Calu3 (cell line): ENCODE data around the gene UGT2A1. TPM values are rescaled to one million over a fixed set of nuclear protein-coding genes. Genes with fewer than 3 reads are reported as not detected.

Experiments
- BruUV-seq: library from RNA; stranded (reverse); fragments of 400-500 nt; replicated peaks from 2 replicates; lab custom pipeline; 2021; lab: Mats Ljungman, UMichigan
- CTCF ChIA-PET: fragments of 300-600 bp; sonication (Branson Sonifier 250); formaldehyde crosslinking; loops from one replicate; lab custom pipeline; 2022; ENCODE audit warnings: antibody characterized with exemption; lab: Charles Lee
- DNase-seq: peaks from one replicate; pipeline ENCODE4 v3.0.0; 2022
- H3K27ac Mint-ChIP-seq: one replicate; pipeline ENCODE4 v1.8.0; 2022; ENCODE audit warnings: mixed read lengths; ENCODE audit not compliant: unreplicated experiment
- H3K27me3 Mint-ChIP-seq: one replicate; pipeline ENCODE4 v1.8.0; 2022; ENCODE audit warnings: mixed read lengths; ENCODE audit not compliant: unreplicated experiment
- H3K36me3 Mint-ChIP-seq: one replicate; pipeline ENCODE4 v1.8.0; 2022; ENCODE audit warnings: mild to moderate bottlenecking, moderate library complexity, mixed read lengths; ENCODE audit not compliant: insufficient read depth, unreplicated experiment
- H3K4me1 Mint-ChIP-seq: one replicate; pipeline ENCODE4 v1.8.0; 2022; ENCODE audit warnings: mild to moderate bottlenecking, low read depth, mixed read lengths; ENCODE audit not compliant: unreplicated experiment
- H3K4me3 Mint-ChIP-seq: one replicate; pipeline ENCODE4 v1.8.0; 2022; ENCODE audit warnings: mild to moderate bottlenecking, low read depth, moderate library complexity, mixed read lengths; ENCODE audit not compliant: unreplicated experiment
- H3K9me3 Mint-ChIP-seq: one replicate; pipeline ENCODE4 v1.8.0; 2022; ENCODE audit warnings: low read depth, mixed read lengths; ENCODE audit not compliant: unreplicated experiment
- intact Hi-C: fragments of 100-400 bp; cut with micrococcal nuclease; formaldehyde crosslinking; loops from one replicate; pipeline ENCODE4 v1.10.0; 2022; ENCODE audit not compliant: unreplicated experiment
- total RNA-seq: library from RNA; stranded (reverse); gene quantifications from 2 replicates; pipeline ENCODE4 v1.2.3, GENCODE V29; 2022
- TF ChIP-seq, protein P1 (sequence below): fragments of 200-600 bp; IDR thresholded peaks from one replicate; pipeline ENCODE4 v1.8.0; 2022; ENCODE audit warnings: antibody characterized with exemption; ENCODE audit not compliant: unreplicated experiment

The UGT2A1 gene
- total RNA-seq, 1 experiment from 2014 or later, result not detected

DNA sequence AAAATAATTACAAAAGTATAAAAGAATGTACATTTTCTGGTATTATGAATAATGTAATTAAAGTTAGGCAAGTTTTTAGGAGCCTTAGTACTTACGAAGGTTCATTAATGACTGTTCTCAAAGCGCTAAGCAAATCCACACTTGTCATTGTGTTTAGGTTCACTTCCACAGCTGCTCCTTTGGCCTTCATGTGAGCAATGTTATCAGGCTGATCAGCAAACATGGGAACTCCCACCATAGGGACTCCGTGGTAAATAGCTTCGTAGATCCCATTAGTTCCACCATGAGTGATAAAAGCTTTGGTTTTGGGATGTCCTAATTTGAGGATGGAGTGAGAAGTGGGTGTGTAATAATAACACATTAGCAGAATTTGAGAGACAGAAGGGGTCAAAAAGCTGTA is 58.7 kb downstream of the UGT2A1 start:
- DNase-seq, result no peak
- no TSS peak for BruUV-seq
- Mint-ChIP-seq H3K4me3 (no peak overlapping the region), H3K27ac (no peak overlapping the region), H3K9me3 (no peaks in the 10 kb centered on the region), H3K4me1 (no peaks in the 10 kb centered on the region), H3K27me3 (no peaks in the 10 kb centered on the region), H3K36me3 (no peaks in the 10 kb centered on the region)
- TF ChIP-seq, protein P1, sequence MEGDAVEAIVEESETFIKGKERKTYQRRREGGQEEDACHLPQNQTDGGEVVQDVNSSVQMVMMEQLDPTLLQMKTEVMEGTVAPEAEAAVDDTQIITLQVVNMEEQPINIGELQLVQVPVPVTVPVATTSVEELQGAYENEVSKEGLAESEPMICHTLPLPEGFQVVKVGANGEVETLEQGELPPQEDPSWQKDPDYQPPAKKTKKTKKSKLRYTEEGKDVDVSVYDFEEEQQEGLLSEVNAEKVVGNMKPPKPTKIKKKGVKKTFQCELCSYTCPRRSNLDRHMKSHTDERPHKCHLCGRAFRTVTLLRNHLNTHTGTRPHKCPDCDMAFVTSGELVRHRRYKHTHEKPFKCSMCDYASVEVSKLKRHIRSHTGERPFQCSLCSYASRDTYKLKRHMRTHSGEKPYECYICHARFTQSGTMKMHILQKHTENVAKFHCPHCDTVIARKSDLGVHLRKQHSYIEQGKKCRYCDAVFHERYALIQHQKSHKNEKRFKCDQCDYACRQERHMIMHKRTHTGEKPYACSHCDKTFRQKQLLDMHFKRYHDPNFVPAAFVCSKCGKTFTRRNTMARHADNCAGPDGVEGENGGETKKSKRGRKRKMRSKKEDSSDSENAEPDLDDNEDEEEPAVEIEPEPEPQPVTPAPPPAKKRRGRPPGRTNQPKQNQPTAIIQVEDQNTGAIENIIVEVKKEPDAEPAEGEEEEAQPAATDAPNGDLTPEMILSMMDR, result no peak
- intact Hi-C loops, result no loop called here
- CTCF ChIA-PET, result no interaction called here

GRCh38 chr4:69591364-69591763 is 61.7 kb downstream of the UGT2A1 start:
- BruUV-seq, result no TSS peak
- Mint-ChIP-seq H3K27ac (no peak overlapping the region), H3K27me3 (no peaks in the 10 kb centered on the region), H3K36me3 (no peaks in the 10 kb centered on the region), H3K4me3 (no peak overlapping the region), H3K9me3 (no peaks in the 10 kb centered on the region), H3K4me1 (no peaks in the 10 kb centered on the region)
- no peak for DNase-seq
- CTCF ChIA-PET, result no interaction called here
- intact Hi-C loops, result no loop called here
- TF ChIP-seq, protein P1, result no peak

DNA sequence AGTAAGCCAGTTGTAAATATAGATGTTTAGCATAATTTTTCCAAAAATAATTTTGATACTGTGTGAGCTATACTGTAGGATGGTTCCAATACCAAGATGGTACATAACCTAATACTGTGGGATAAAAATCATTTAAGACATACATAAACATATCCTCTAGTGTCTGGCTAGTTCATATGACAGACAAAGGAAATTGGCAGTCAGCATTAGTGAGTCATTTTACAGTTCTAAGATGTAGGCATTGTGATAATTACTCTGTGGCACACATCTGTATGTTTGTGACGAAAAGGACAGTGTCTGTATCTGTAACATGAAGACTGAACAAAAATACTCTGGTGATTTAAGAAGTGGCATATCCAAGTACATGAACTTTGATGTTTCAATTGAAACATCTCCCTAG is 63.2 kb downstream of the UGT2A1 start:
- no TSS peak for BruUV-seq
- no peak overlapping the region for H3K4me3 Mint-ChIP-seq
- no peak for DNase-seq
- no peaks in the 10 kb centered on the region for H3K9me3 Mint-ChIP-seq
- H3K4me1 Mint-ChIP-seq, result no peaks in the 10 kb centered on the region
- CTCF ChIA-PET, result no interaction called here
- no peak overlapping the region for H3K27ac Mint-ChIP-seq
- H3K27me3 Mint-ChIP-seq, result no peaks in the 10 kb centered on the region
- no peaks in the 10 kb centered on the region for H3K36me3 Mint-ChIP-seq
- TF ChIP-seq, protein P1, result no peak
- intact Hi-C loops, result no loop called here

DNA sequence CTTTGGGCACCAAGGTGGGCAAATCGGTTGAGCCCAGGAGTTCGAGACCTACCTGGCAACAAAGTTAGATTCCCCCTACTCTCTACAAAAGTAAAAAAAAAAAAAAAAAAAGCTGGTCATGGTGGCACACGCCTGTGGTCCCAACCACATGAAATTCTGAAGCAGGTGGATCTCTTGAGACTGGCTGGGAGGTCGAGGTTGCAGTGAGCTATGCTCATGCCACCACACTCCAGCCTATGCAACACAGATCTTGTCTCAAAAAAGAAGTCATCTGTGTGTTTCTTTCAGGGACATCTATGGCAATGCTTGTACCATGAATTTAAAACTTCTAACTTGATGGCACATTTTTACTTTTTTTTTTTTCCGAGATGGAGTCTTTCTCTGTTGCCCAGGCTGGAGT is 68.9 kb downstream of the UGT2A1 start:
- no peak for DNase-seq
- Mint-ChIP-seq H3K27me3 (no peaks in the 10 kb centered on the region), H3K9me3 (no peaks in the 10 kb centered on the region), H3K27ac (no peak overlapping the region), H3K4me3 (no peak overlapping the region), H3K36me3 (no peaks in the 10 kb centered on the region), H3K4me1 (no peaks in the 10 kb centered on the region)
- intact Hi-C loops, result no loop called here
- BruUV-seq, result no TSS peak
- TF ChIP-seq, protein P1, result no peak
- CTCF ChIA-PET, result interaction anchor here (0.7 kb wide), 1 partner anchor 1735 kb away, joined by 9 read pairs; no protein-coding TSS in a partner anchor
